ES-I3 (cell line): Measurements from ENCODE around the gene NHERF2.

Source experiments
- H3K36me3 ChIP-seq: 2 replicates; pipeline ENCODE4 v1.6.1; 2013; ENCODE audit warnings: mild to moderate bottlenecking, low read length, control low read depth, moderate library complexity; ENCODE audit not compliant: insufficient read depth
- H3K4me1 ChIP-seq: 2 replicates; pipeline ENCODE4 v1.6.1; 2013; ENCODE audit warnings: mild to moderate bottlenecking, control low read depth, low read length; ENCODE audit not compliant: insufficient read depth
- H3K9ac ChIP-seq: 2 replicates; pipeline ENCODE4 v1.6.1; 2013; ENCODE audit warnings: low read depth, mild to moderate bottlenecking, low read length, moderate library complexity
- H3K9me3 ChIP-seq: 2 replicates; pipeline ENCODE4 v1.6.1; 2013; ENCODE audit warnings: mild to moderate bottlenecking, low read length, moderate library complexity; ENCODE audit not compliant: control insufficient read depth, insufficient read depth

The NHERF2 gene

GRCh38 chr16:2074071-2074470, 47.4 kb downstream of the NHERF2 start:
- H3K36me3 ChIP-seq: peaks cover 4% of the 10 kb centered on the region

GRCh38 chr16:2075631-2076030, 48.9 kb downstream of the NHERF2 start:
- H3K36me3 ChIP-seq: peaks cover 4% of the 10 kb centered on the region
- no peaks in the 10 kb centered on the region for H3K4me1 ChIP-seq
- H3K9ac ChIP-seq: no peak overlapping the region
- H3K9me3 ChIP-seq: no peaks in the 10 kb centered on the region

More at GRCh38 chr16:2074071-2074470, 47.4 kb downstream of the NHERF2 start:
- Histone ChIP-seq H3K9ac (no peak overlapping the region), H3K9me3 (no peaks in the 10 kb centered on the region), H3K4me1 (no peaks in the 10 kb centered on the region)

GRCh38 chr16:2076072-2076865, 49.6 kb downstream of the NHERF2 start:
- no peaks in the 10 kb centered on the region for H3K9me3 ChIP-seq
- no peaks in the 10 kb centered on the region for H3K4me1 ChIP-seq
- H3K36me3 ChIP-seq: peaks cover 4% of the 10 kb centered on the region
- H3K9ac ChIP-seq: no peak overlapping the region

- no peaks in the 10 kb centered on the region for H3K4me1 ChIP-seq
- peaks cover 4% of the 10 kb centered on the region for H3K36me3 ChIP-seq
- H3K9me3 ChIP-seq: no peaks in the 10 kb centered on the region
- H3K9ac ChIP-seq: no peak overlapping the region
Measured at GRCh38 chr16:2077016-2077415, 50.3 kb downstream of the NHERF2 start.

- no peaks in the 10 kb centered on the region for H3K4me1 ChIP-seq
- peaks cover 4% of the 10 kb centered on the region for H3K36me3 ChIP-seq
- no peak overlapping the region for H3K9ac ChIP-seq
- H3K9me3 ChIP-seq: no peaks in the 10 kb centered on the region
Measured at GRCh38 chr16:2077696-2078095, 51.0 kb downstream of the NHERF2 start.

GRCh38 chr16:2078096-2078495, 51.4 kb downstream of the NHERF2 start:
- no peaks in the 10 kb centered on the region for H3K4me1 ChIP-seq
- H3K9ac ChIP-seq: no peak overlapping the region
- H3K36me3 ChIP-seq: peaks cover 4% of the 10 kb centered on the region
- no peaks in the 10 kb centered on the region for H3K9me3 ChIP-seq

GRCh38 chr16:2078691-2079090, 52.0 kb downstream of the NHERF2 start:
- no peak overlapping the region for H3K9ac ChIP-seq

GRCh38 chr16:2079311-2079800, 52.7 kb downstream of the NHERF2 start:
- no peak overlapping the region for H3K9ac ChIP-seq

More at GRCh38 chr16:2078691-2079090, 52.0 kb downstream of the NHERF2 start:
- Histone ChIP-seq H3K9me3 (no peaks in the 10 kb centered on the region), H3K4me1 (no peaks in the 10 kb centered on the region), H3K36me3 (peaks cover 4% of the 10 kb centered on the region)

GRCh38 chr16:2079991-2080390, 53.3 kb downstream of the NHERF2 start:
- Histone ChIP-seq H3K36me3 (peaks cover 4% of the 10 kb centered on the region), H3K9me3 (no peaks in the 10 kb centered on the region), H3K4me1 (no peaks in the 10 kb centered on the region), H3K9ac (no peak overlapping the region)

More at GRCh38 chr16:2079311-2079800, 52.7 kb downstream of the NHERF2 start:
- peaks cover 4% of the 10 kb centered on the region for H3K36me3 ChIP-seq
- H3K4me1 ChIP-seq: no peaks in the 10 kb centered on the region
- H3K9me3 ChIP-seq: no peaks in the 10 kb centered on the region

GRCh38 chr16:2081201-2082084, 54.7 kb downstream of the NHERF2 start:
- H3K9me3 ChIP-seq: no peaks in the 10 kb centered on the region
- H3K36me3 ChIP-seq: peaks cover 4% of the 10 kb centered on the region; the same call in 1 of the 2 replicates
- no peaks in the 10 kb centered on the region for H3K4me1 ChIP-seq
- H3K9ac ChIP-seq: no peak overlapping the region

- H3K9ac ChIP-seq: no peak overlapping the region
- peaks cover 3% of the 10 kb centered on the region; the same call in 1 of the 2 replicates for H3K36me3 ChIP-seq
- H3K4me1 ChIP-seq: no peaks in the 10 kb centered on the region
Measured at GRCh38 chr16:2082171-2082982, 55.7 kb downstream of the NHERF2 start.

GRCh38 chr16:2082983-2083364, 56.3 kb downstream of the NHERF2 start:
- H3K9me3 ChIP-seq: no peaks in the 10 kb centered on the region
- H3K36me3 ChIP-seq: no peaks in the 10 kb centered on the region
- no peaks in the 10 kb centered on the region for H3K4me1 ChIP-seq
- no peak overlapping the region for H3K9ac ChIP-seq

More at GRCh38 chr16:2082171-2082982, 55.7 kb downstream of the NHERF2 start:
- no peaks in the 10 kb centered on the region for H3K9me3 ChIP-seq

GRCh38 chr16:2083409-2083808, 56.7 kb downstream of the NHERF2 start:
- no peaks in the 10 kb centered on the region for H3K9me3 ChIP-seq
- H3K4me1 ChIP-seq: no peaks in the 10 kb centered on the region
- no peaks in the 10 kb centered on the region for H3K36me3 ChIP-seq
- H3K9ac ChIP-seq: no peak overlapping the region
